GM12873 (cell line): ENCODE results near the gene STH.

Source experiments
- TF ChIP-seq, protein P1 (sequence below): IDR thresholded peaks from 2 replicates; pipeline ENCODE4 v1.5.1; 2012; ENCODE audit warnings: low read depth, mild to moderate bottlenecking, moderate library complexity, low read length, control low read depth; ENCODE audit not compliant: insufficient read depth; ENCODE audit errors: missing control alignments

Gene STH

DNA sequence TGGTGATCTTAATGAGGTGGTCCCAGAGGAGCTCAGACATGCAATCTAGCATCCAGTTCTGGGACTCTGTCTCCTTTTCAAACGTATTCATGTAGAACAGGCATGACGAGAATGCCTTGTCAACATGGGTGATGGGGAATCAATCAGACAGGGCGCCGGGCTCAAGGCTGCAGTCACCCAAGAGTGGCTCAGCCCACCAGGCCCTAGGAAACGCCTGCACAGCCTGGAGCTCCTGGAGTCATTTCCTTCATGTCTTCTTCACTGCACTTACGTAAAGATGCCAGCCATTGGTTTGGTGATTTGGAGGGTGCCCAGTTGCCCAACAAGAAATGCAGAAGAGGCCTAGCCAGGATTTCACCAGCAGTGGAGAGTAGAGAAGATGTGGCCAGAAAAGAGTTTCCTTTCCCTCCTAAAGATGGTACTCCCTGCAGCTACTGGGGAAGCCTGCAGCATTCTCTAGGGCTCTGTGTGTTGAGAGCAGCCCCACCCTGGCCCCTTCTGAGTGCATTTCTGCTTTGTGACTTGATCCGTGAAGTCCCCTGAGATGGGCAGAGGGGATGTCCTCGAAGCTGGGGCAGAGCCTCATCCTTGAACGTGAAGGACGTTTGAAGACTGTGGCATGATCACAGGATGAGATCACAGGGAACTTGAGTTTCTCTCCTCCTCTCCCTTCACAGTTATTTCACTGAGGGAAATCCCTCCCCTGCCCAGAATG is 24.0 kb upstream of the STH start:
- TF ChIP-seq, protein P1, sequence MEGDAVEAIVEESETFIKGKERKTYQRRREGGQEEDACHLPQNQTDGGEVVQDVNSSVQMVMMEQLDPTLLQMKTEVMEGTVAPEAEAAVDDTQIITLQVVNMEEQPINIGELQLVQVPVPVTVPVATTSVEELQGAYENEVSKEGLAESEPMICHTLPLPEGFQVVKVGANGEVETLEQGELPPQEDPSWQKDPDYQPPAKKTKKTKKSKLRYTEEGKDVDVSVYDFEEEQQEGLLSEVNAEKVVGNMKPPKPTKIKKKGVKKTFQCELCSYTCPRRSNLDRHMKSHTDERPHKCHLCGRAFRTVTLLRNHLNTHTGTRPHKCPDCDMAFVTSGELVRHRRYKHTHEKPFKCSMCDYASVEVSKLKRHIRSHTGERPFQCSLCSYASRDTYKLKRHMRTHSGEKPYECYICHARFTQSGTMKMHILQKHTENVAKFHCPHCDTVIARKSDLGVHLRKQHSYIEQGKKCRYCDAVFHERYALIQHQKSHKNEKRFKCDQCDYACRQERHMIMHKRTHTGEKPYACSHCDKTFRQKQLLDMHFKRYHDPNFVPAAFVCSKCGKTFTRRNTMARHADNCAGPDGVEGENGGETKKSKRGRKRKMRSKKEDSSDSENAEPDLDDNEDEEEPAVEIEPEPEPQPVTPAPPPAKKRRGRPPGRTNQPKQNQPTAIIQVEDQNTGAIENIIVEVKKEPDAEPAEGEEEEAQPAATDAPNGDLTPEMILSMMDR: no peak

DNA sequence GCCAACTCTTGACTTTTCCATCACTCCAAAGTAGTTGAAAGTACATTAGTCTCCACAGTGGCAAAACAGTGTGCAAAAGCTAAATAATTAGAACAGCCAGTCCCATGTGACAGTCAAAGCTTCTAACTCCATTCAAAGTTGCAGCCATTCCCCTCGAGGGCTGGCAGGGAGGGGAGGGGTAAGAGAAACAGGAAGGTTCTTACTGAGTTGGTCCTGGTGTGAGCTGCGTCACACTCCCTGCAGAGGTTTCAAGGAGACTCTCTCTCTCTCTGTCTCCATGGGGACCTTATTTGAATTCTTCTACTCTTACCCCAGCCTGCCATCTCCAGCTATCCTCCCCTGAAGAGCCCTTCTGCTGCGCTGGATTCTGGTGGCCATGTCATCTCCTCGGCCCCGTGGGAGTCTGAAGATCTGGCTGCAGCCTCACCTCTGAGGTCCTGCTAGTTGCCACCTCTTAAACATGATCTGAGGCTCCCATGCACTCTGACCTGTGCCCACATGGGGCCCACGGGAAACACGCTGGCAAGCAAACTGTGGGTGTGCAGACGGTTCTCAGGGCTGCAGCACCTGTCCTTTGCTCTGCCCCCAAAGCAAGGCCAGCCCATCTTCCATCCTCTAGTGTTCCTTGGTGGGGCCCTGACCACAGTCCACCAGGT is 23.3 kb upstream of the STH start:
- TF ChIP-seq, protein P1: no peak

DNA sequence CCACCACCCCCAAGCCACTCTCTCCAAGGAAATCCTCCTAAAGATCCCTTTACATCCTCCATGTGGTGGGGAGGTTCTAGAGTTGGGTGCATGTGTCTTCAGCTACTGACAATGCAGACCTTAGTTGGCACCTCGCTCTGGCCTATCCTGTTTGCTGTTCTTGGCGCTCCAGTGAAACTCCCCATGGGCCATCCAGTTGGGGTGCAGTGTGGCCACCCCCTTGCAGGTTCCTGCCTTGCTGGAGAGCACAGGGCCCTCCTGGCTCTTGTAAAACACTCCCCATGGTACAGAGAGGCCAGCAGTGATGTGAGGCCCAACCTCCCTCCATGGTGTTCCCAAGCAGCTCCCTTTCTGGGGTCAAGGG is 22.7 kb upstream of the STH start:
- TF ChIP-seq, protein P1: no peak

DNA sequence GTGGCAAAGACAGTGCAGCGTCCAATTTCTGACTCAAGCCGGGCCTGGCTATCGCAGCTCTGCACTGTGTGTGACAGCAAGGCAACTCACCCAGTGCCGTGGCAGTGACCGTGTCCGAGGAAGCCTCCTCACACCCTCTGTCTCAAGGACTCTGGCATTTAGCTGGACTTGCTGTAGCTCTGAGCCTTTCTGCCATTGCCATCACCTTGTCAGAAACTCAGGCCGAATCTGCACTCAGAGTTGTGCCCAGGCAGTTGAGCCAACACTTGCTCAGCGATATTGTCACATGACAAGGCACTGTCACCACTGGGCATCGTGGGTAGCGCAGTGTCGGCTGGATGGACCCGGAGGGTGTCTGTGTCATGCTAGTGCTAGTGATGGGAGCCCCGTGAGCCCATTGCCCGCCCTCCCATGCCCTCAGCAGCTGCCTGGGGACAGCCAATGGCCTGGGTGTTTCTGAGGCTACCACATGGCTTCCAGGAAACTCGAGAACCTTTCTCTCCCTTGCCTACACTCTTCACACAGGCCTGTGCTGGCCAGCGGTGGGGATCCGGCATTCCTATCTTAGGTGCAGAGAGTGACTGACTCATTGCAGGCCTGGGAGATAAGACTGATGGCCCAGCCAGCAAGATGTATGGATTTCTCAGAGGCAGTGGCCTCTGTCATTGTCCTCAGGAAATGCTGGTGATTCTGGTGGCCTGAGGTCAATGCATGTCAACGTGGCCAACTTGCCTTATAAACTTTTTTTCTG is 22.1 kb upstream of the STH start:
- TF ChIP-seq, protein P1: no peak

DNA sequence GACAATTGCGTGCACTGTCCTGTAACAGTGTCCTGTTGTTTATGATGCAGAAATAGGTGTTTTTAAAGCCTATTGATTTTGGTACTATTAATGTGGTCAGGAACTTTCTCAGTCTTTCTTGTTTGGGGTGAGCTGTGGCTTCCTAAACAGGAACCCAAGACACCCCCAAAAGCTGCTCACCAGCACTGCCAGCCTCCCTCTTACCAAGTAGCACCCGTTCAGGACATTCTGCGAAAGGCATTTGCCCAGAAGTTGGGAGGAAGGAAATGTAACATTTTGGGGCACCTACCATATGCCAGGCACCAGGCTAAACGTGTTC is 21.6 kb upstream of the STH start:
- TF ChIP-seq, protein P1: no peak

DNA sequence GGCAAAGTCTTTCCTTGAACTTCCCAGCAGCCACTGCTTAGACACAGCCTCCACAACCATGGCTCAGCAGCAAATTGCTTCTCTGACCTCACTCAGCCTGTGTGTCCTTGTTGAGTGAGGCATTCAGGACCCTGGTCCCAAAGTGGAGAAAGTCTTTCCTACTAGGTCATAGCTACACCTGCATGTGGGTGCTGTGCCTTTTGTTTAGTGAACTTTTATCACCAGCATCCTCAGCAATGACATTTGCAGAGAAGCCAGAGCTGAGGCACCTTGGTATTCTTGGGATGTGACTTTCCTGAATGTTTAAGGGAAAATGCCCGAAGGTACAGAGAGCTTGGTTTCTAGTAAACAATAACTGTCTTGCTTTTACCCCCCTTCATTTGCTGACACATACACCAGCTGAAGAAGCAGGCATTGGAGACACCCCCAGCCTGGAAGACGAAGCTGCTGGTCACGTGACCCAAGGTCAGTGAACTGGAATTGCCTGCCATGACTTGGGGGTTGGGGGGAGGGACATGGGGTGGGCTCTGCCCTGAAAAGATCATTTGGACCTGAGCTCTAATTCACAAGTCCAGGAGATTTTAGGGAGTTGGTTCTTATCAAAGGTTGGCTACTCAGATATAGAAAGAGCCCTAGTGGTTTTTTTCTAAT is 20.9 kb upstream of the STH start:
- TF ChIP-seq, protein P1: no peak

DNA sequence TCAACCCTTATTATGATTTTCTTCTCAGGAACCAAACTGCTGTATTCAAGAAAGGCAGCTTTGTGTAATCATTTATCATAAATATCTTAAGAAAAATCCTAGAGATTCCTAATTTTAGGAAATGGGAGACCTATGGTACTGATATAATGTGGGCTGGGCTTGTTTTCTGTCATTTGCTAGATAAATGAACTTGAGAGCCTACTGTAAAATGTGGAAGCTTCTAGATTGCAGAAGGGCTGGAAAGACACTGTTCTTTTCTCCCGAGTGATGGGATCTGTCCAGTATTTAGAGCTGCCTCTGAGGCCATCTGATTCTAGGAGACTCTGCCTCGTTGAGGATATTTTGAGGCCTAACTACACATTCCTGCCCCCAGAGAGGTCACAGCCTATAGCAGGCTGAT is 19.9 kb upstream of the STH start:
- TF ChIP-seq, protein P1: no peak
